Umbilical cord (tissue), 2 donors: ENCODE measurements around the gene ENDOG. TPM values are rescaled to one million over a fixed set of nuclear protein-coding genes. Genes with fewer than 3 reads are reported as not detected.
"Not testable (repeated sequence)": the region's sequence is repeated elsewhere in the genome, so short reads cannot be mapped to it uniquely, and the experiment has no call there.

Experiments used
- DNase-seq: peaks from one replicate; pipeline ENCODE4 v3.0.0-alpha.2; 2015; ENCODE audit warnings: low spot score
- total RNA-seq: library from RNA; depleted of rRNA; stranded (reverse); fragments of >200 nt; gene quantifications from one replicate; pipeline ENCODE4 v1.2.3, GENCODE V29; 2014; ENCODE audit warnings: low replicate concordance; ENCODE audit not compliant: insufficient read depth

The ENDOG gene
- total RNA-seq, 1 donor from 2014 or later = 7.2 TPM

- no peak for DNase-seq
Observed at GRCh38 chr9:128828719-128829452, 10.6 kb downstream of the ENDOG start.

- peak; percentile 96 for DNase-seq
Observed at GRCh38 chr9:128829477-128830251, 11.4 kb downstream of the ENDOG start, which contains the start of gene SPOUT1. Gene SPOUT1, minus strand, starts transcription at chr9:128829794. Its CDS starts 14 bp downstream, at chr9:128829780.

- DNase-seq = no peak
Observed at GRCh38 chr9:128833696-128834095, 15.4 kb downstream of the ENDOG start.

GRCh38 chr9:128835246-128836210, 17.2 kb downstream of the ENDOG start:
- no peak for DNase-seq

- no peak for DNase-seq
Observed at GRCh38 chr9:128836509-128837145, 18.3 kb downstream of the ENDOG start.

- DNase-seq = no peak
Observed at GRCh38 chr9:128838338-128838737, 20.0 kb downstream of the ENDOG start.

- no peak for DNase-seq
Observed at GRCh38 chr9:128840524-128840923, 22.2 kb downstream of the ENDOG start.

DNA sequence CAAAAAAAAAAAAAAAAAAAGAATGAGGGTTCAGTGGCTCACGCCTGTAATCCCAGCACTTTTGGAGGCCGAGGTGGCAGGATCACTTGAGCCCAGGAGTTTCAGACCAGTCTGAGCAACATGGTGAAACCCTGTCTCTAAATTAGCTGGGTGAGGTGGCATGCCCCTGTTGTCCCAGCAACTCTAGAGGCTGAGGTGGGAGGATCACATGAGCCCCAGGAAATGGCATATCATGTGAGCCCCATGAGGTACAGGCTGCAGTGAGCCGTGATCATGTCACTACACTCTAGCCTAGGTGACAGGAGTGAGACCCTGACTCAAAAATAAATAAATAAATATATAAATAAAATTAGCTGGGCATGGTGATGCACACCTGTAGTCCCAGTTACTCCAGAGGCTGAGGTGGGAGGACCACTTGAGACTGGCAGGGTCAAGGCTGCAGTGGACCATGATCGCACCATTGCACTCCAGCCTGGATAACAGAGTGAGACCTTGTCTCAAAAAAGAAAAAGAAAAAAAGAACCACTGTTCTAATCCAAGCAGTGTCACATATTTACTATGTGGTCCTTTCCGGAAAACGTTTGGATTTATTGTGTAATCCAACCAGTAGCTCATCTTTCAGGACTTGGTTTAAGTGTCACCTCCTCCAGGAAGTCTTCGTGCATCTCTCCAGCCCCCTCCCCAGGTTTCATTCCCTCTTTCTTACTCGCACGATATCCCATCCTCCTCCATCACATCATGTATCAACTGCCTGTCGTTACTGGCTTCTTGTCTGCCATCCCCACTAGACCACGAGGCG, 23.6 kb downstream of the ENDOG start:
- DNase-seq = no peak

GRCh38 chr9:128843171-128843570, 24.9 kb downstream of the ENDOG start:
- not testable (repeated sequence) for DNase-seq

- peak; percentile 53 for DNase-seq
Observed at GRCh38 chr9:128845186-128845931, 27.1 kb downstream of the ENDOG start.

GRCh38 chr9:128846680-128847030, 28.4 kb downstream of the ENDOG start:
- no peak for DNase-seq

GRCh38 chr9:128847803-128848202, 29.5 kb downstream of the ENDOG start:
- DNase-seq = no peak

DNA sequence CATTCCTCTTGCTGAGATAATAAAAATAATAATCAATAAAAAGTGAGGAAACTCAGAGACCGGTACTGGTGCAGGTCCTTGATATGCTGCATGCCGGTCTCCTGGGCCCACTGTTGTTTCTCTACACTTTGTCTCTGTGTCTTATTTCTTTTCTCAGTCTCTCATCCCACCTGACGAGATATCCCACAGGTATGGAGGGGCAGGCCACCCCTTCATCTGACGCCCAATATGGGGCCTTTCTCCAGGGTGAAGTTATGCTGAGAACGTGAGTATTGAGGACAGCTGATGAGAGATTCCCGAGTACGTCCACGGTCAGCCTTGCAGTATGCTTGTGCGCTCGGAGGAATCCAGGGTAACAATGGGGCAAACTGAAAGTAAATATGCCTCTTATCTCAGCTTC, 32.7 kb downstream of the ENDOG start:
- not testable (repeated sequence) for DNase-seq

GRCh38 chr9:128851779-128852600, 33.7 kb downstream of the ENDOG start:
- DNase-seq = peak; percentile 24

DNA sequence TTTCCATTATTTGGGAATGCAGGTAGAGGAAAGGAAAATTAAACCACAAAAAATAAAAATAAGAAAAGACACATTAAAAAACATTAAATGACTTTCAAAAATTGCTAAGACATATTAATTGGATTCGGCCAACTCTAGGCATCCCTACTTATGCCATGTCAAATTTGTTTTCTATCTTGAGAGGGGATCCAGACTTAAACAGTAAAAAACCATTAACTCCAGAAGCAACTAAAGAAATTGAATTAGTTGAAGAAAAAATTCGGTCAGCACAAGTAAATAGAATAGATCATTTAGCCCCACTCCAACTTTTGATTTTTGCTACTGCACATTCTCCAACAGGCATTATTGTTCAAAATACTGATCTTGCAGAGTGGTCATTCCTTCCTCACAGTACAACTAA, 34.3 kb downstream of the ENDOG start:
- DNase-seq = not testable (repeated sequence)

DNA sequence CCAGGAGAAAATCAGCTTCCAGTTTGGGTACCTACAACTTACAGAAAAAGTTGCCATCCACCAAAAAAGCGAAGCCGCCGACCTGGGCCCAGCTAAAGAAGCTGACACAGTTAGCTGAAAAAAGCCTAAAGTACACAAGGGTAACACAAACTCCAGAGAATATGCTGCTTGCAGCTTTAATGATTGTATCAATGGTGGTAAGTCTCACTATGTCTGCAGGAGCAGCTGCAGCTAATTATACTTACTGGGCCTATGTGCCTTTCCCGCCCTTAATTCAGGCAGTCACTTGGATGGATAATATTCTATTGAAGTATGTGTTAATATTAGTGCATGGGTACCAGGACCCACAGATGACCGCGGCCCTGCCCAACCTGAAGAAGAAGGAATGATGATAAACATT, 36.2 kb downstream of the ENDOG start:
- DNase-seq = not testable (repeated sequence)

DNA sequence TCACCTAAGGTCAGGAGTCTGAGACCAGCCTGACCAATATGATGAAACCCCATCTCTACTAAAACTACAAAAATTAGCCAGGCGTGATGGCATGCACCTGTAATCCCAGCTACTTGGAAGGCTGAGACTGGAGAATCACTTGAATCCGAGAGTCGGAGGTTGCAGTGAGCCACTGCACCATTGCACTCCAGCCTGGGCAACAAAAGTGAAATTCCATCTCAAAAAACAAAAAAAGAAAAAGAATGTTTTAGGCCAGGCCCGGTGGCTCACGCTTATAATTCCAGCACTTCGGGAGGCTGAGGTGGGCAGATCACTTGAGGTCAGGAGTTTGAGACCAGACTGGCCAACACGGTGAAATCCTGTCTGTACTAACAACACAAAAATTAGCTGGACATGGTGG, 40.2 kb downstream of the ENDOG start:
- DNase-seq = not testable (repeated sequence)

DNA sequence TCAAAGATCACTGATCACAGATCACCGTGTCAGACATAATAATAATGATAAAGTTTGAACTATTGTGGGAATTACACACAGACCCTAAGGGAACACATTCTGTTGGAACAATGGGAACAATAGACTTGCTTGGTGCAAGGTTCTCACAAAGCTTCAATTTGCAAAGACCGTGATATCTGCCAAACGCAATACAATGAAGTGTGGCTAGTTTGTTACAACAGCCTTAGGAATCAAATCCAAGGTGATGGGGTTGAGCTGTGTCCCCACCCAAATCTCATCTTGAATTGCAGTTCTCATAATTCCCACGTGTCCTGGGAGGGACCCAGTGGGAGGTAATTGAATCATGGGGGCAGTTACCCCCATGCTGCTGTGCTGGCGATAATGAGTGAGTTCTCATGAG, 42.6 kb downstream of the ENDOG start:
- no peak for DNase-seq

- DNase-seq = no peak
Observed at GRCh38 chr9:128861501-128861900, 43.2 kb downstream of the ENDOG start.
